Muscle layer of duodenum (tissue), 2 donors: ENCODE data around the gene AIPL1.
"Not testable (repeated sequence)": the region's sequence is repeated elsewhere in the genome, so short reads cannot be mapped to it uniquely, and the experiment has no call there.

ENCODE experiments used
- H3K27ac ChIP-seq: one replicate; pipeline ENCODE4 v1.7.0; 2013; ENCODE audit warnings: mild to moderate bottlenecking, low read length
- H3K27me3 ChIP-seq: one replicate; pipeline ENCODE4 v1.7.0; 2013; ENCODE audit warnings: low read depth, mild to moderate bottlenecking, control low read depth, low read length
- H3K36me3 ChIP-seq, 2 donors: one replicate each; pipeline ENCODE4 v1.7.0; 2013; ENCODE audit warnings: low read length in 2 of 2, control low read depth in 1 of 2, mild to moderate bottlenecking in 1 of 2; ENCODE audit not compliant: insufficient read depth in 2 of 2, control insufficient read depth in 1 of 2
- H3K4me1 ChIP-seq, 2 donors: one replicate each; pipeline ENCODE4 v1.7.0; 2013; ENCODE audit warnings: low read length in 2 of 2, mild to moderate bottlenecking in 2 of 2, control low read depth in 1 of 2, moderate library complexity in 1 of 2; ENCODE audit not compliant: insufficient read depth in 2 of 2, control insufficient read depth in 1 of 2
- H3K4me3 ChIP-seq, 2 donors: one replicate each; pipeline ENCODE4 v1.7.0; 2013; ENCODE audit warnings: low read length in 2 of 2, low read depth in 1 of 2, mild to moderate bottlenecking in 1 of 2
- H3K9me3 ChIP-seq, 2 donors: one replicate each; pipeline ENCODE4 v1.7.0; 2013; ENCODE audit warnings: low read length in 2 of 2, control low read depth in 1 of 2, mild to moderate bottlenecking in 1 of 2; ENCODE audit not compliant: control insufficient read depth in 1 of 2
- donor health status: healthy.

The AIPL1 gene

DNA sequence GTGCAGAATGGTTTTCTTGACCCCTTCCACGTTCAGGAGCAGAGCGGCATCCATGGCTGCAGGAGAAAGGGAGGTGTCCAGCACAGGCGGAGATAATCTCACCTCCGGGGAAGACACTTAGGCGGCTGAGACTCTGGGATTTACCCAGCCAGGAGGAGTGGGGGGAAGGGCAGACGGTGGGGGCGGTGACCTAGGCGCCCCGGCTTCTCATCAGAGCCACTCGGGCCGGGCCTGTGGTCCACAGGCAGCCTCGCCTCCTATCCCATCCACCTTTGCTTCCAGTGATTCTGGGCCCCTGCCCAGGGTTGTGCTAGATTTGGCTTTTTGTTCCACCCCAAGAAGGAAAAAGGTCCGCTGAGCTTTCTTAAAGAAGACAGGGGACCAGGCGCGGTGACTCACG lies at the start of gene AIPL1:
TSS of gene AIPL1 (minus strand) at position 71 of the 400 bp plus-strand sequence. CDS start at position 54, 17 bp downstream.
- no peaks in the 10 kb centered on the region for H3K27me3 ChIP-seq

GRCh38 chr17:6483507-6483906 lies 48.6 kb upstream of the AIPL1 start:
- Histone ChIP-seq H3K36me3 (peaks cover 0 to 4% of the 10 kb centered on the region in 2 donors), H3K27me3 (no peaks in the 10 kb centered on the region), H3K4me1 (no peaks in the 10 kb centered on the region), H3K4me3 (no peak overlapping the region), H3K27ac (no peak overlapping the region), H3K9me3 (no peaks in the 10 kb centered on the region)

More for the DNA sequence above, at the start of gene AIPL1:
- peaks cover 2 to 3% of the 10 kb centered on the region in 2 donors for H3K9me3 ChIP-seq
- H3K4me1 ChIP-seq, result no peaks in the 10 kb centered on the region
- H3K36me3 ChIP-seq, result no peaks in the 10 kb centered on the region
- no peak within 1 kb of the TSS for H3K27ac ChIP-seq
- H3K4me3 ChIP-seq, result no peak within 1 kb of the TSS

DNA sequence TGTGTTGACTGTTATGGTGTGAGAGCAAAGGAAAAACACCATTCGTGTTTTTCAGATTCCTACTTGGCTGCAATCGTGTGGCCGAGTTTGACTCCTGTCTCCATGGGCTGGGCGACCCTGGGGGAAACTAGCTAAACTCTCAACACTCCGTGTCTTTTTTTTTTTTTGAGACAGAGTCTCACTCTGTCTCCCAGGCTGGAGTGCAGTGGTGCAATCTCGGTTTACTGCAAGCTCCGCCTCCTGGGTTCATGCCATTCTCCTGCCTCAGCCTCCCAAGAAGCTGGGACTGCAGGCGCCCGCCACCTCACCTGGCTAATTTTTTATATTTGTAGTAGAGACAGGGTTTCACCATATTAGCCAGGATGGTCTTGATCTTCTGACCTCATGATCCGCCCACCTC lies 47.9 kb upstream of the AIPL1 start:
- not testable (repeated sequence) for H3K36me3 ChIP-seq, H3K27ac ChIP-seq, H3K4me1 ChIP-seq, H3K4me3 ChIP-seq, H3K27me3 ChIP-seq, H3K9me3 ChIP-seq

DNA sequence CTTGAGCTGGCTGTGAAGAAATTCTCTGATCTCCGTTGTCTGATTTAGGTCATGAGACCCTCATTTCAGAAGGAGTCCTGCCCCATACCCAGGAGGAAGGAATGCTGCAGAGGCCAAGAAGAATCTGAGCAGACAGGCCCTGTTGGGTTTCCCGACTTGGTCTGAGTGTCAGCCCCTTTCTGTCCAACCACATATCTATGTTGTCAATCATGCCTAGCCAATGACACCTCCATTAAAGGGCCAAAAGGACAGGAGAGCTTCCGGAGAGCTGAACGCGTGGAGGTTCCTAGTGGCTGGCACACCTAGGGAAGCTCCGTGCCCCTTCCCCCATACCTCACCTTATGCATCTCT lies 47.2 kb upstream of the AIPL1 start:
- no peak overlapping the region for H3K4me3 ChIP-seq
- no peak overlapping the region for H3K27ac ChIP-seq
- no peaks in the 10 kb centered on the region for H3K9me3 ChIP-seq
- no peaks in the 10 kb centered on the region for H3K4me1 ChIP-seq
- H3K27me3 ChIP-seq, result no peaks in the 10 kb centered on the region
- H3K36me3 ChIP-seq, result peaks cover 0 to 4% of the 10 kb centered on the region in 2 donors

DNA sequence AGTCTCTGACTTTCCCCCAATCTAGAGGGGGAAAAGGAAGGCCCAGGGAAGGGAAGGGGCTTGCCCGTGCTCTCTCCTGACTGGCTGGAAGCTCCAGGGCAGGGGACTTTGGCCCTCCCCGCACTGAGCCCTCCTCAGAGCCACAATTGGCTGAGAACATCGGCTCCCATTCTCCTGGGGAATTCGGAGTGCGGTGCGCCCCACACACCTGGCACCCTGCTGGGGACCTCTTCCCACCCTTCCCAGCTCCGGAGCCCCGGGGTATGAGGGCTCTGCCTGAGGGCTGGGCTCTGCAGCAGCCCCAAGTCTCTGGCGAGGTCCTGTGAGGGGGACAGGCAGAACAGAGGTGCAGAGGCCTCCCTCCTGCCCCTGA lies 45.4 kb upstream of the AIPL1 start:
- H3K27ac ChIP-seq, result no peak overlapping the region
- H3K36me3 ChIP-seq, result peaks cover 0 to 10% of the 10 kb centered on the region in 2 donors
- H3K4me3 ChIP-seq, result no peak overlapping the region
- peaks cover 0 to 4% of the 10 kb centered on the region in 2 donors for H3K4me1 ChIP-seq
- H3K9me3 ChIP-seq, result no peaks in the 10 kb centered on the region
- no peaks in the 10 kb centered on the region for H3K27me3 ChIP-seq

DNA sequence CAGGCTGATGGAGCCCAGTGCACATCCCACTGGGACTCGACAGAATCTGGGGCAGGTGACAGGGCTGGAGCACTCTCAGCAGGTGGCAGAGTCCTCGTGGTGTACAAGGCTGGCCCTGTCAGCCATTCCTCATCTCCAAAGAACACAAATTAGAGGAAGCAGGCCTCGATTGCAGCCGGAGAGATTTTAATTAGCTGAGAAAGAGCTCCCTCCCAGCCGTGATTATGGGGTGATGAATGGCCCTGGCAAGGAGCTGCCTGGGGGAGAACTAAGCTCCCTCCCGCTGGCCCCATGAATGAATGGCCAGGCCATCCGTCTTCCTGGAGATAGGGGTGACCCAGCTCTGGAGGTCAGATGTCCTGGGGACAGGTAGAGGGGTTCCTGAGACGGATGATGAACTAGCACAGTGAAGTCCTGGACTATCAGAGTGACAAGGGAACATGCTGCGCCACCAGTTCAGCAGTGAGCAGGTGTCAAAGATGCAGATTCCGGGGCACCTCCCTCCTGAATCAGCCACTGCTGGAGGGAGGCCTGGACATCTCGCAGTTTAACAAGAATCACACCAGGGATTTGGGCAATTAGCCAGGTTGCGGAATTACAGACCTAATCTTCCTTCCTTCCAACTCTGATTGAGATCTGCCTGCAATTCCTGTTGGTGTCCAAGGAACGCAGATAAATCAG lies 44.8 kb upstream of the AIPL1 start:
- H3K9me3 ChIP-seq, result no peaks in the 10 kb centered on the region
- H3K27ac ChIP-seq, result no peak overlapping the region
- no peaks in the 10 kb centered on the region for H3K27me3 ChIP-seq
- peaks cover 0 to 10% of the 10 kb centered on the region in 2 donors for H3K36me3 ChIP-seq
- H3K4me3 ChIP-seq, result no peak overlapping the region
- H3K4me1 ChIP-seq, result peaks cover 3 to 4% of the 10 kb centered on the region in 2 donors

DNA sequence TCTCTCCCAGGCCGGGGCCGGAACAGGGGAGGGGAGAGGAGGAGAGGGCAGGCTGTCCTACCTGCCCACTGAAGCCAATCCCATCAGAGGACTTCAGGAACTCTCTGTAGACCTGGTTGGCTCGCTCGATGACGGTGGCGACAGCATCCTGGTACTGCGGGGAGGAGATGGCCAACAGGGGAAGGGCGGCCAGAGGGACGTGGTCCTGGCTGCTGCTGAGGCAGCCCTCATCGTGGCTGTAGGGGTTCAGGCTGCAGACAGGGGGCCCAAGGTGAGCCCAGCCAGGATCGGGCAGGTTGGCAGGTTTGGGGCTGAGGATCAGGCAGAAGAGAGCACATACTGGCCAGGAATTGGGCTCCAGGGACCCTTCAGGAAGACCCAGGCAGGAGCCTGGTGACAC lies 43.6 kb upstream of the AIPL1 start:
- Histone ChIP-seq H3K4me3 (no peak overlapping the region), H3K27me3 (no peaks in the 10 kb centered on the region), H3K36me3 (peaks cover 0 to 8% of the 10 kb centered on the region in 2 donors), H3K9me3 (no peaks in the 10 kb centered on the region), H3K27ac (no peak overlapping the region), H3K4me1 (peaks cover 4 to 7% of the 10 kb centered on the region in 2 donors)

DNA sequence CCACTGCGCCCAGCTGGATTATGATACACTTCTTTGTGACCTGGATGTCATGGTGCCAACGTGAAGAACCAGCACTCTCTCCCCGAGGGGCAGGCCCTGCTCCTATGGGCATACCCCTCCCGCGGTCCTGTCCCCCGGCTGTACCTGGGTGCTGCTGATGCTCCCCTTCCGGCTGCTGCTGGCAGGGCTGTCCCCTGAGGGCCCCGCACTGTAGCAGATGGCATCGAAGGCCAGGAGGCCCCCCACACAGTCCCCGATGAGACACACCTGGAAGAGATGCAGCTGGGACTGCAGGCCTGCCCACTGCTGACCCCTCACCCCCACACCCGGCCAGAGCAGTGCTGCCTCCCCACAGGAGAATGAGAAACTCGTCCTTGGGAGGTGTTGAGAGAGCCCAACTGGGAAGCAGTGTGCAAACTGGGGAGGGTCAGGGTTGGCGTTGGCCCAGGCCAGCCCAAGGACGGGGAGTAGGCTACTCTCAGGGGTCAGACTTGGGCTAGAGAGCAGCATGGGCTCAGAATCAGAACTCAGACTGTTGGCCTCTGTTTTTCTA lies 43.0 kb upstream of the AIPL1 start:
- Histone ChIP-seq H3K27me3 (no peaks in the 10 kb centered on the region), H3K27ac (no peak overlapping the region), H3K9me3 (no peaks in the 10 kb centered on the region), H3K4me3 (no peak overlapping the region), H3K36me3 (peaks cover 0 to 6% of the 10 kb centered on the region in 2 donors), H3K4me1 (peaks cover 4 to 7% of the 10 kb centered on the region in 2 donors)

- Histone ChIP-seq H3K27ac (no peak overlapping the region), H3K9me3 (no peaks in the 10 kb centered on the region), H3K4me1 (peaks cover 4 to 7% of the 10 kb centered on the region in 2 donors), H3K36me3 (peaks cover 0 to 6% of the 10 kb centered on the region in 2 donors), H3K4me3 (no peak overlapping the region), H3K27me3 (no peaks in the 10 kb centered on the region)
Measured at GRCh38 chr17:6476810-6477179, 41.9 kb upstream of the AIPL1 start.

- Histone ChIP-seq H3K27ac (no peak overlapping the region), H3K4me1 (peaks cover 4 to 7% of the 10 kb centered on the region in 2 donors), H3K9me3 (no peaks in the 10 kb centered on the region), H3K36me3 (peaks cover 0 to 6% of the 10 kb centered on the region in 2 donors), H3K4me3 (no peak overlapping the region), H3K27me3 (no peaks in the 10 kb centered on the region)
Measured at GRCh38 chr17:6476076-6476809, 41.3 kb upstream of the AIPL1 start.

DNA sequence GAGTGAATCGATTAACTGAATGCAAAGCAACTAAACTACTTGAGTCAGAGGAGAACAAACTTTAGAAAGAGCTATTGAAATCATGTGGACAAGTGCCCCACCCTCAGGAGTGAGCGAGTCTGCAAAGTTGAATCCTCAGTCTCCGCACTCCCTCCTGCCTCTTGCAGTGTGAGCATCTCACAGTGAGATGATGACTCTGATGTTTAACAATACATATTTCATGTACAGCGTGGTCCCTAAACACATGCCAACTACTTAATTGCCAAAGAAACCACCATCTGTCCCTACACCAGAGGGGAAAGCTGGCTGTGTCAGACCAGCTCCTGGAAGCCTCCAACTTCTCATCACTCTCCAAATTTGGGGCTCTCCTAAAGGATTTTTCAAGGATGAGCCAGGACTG lies 40.5 kb upstream of the AIPL1 start:
- Histone ChIP-seq H3K4me3 (no peak overlapping the region), H3K27me3 (no peaks in the 10 kb centered on the region), H3K27ac (no peak overlapping the region), H3K36me3 (peaks cover 0 to 6% of the 10 kb centered on the region in 2 donors), H3K9me3 (no peaks in the 10 kb centered on the region), H3K4me1 (peaks cover 4 to 7% of the 10 kb centered on the region in 2 donors)
